Forelimb muscle (tissue), 1 donor: ENCODE measurements around the gene TXNRD2. TPM values are rescaled to one million over a fixed set of nuclear protein-coding genes. Genes with fewer than 3 reads are reported as not detected.

Experiments
- DNase-seq: peaks from one replicate; pipeline ENCODE4 v3.0.0-alpha.2; 2013; ENCODE audit warnings: low read depth
- polyA plus RNA-seq: library from polyadenylated mRNA; unstranded; fragments of 120-200 nt; gene quantifications from one replicate; pipeline ENCODE4 v1.2.1, GENCODE V29; 2013; ENCODE audit not compliant: insufficient read length

TXNRD2 gene
- polyA plus RNA-seq, 1 donor, result 19.1 TPM

DNA sequence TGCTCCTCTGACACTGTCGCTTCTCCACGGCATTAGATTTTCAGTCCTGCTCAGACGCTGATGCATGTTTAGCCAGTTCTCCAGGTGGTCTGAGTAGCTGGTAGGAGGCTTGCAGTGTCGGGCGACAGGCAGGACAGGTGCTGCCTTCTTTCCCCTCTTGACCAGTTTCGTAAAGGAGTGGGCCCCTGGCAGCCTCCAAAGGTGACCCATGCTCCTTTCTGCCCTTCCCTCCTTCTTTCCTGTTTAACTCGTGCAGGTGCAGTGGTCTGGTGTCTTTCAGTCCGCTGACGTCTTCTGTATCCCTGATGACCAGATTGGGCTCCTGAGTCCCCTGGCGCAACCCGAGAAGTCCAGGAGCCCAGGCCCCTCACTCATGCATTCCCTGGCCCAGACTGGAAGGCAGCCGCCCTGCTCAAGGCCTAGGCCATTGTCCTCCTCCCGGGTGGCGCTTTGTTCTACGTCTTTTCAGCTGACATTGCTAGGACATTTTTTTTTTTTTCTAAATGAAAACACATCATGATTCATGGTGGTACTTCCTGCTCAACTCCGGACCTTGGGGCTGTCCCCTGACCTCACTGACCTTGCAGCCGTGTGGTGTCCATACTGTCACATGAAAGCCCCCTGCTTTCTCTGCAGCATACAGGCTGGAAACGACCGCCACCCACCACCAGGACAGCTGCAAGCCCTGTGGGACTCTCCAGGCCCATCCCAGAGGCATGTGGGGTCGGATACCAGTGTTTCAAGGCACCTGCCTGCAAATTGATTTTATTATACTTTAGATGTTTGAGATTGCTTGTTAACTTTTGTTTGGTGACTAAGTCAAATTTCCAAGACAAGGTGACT is 25.5 kb upstream of the TXNRD2 start:
- DNase-seq, result no peak

DNA sequence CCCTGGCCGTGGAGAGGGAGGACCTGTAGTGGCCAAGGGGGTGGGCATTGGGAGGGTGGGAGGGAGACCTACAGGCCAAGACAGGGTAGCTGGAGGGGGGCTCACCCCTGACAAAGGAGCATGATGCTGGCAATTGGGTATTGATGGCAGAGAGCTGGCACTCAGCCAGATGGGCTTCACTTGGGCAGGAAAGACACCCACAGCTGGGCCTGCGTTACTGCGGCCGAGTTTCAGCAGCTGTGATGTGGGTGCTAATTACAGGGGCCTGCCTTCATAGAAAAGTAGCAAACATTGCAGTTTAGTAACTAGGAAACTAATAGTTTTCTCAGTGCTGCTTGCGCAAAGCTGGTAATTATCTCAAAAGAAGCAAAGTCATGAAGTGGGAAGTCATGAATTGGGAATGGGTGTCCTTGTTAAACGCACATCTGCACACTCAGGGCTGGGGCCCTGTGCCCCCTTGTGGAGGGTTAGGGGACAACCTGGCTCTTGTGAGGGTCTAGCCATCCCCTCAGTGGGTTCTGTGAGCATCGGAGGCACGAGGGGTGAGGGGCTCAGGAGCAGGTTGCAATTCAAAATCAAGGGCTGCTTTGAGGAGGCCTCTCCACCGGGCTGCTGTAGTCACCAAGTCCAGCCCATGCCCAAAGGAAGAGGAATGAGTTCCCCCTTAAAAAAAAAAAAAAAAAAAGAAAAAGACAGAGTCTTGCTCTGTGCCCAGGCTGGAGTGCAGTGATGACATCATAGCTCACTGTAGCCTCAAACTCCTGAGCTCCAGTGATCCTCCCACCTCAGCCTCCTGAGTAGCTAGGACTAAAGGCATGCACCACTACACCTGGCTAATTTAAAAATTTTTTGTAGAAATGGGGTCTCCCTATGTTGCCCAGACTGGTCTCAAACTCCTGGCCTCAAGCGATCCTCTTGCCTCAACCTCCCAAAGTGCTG is 24.4 kb upstream of the TXNRD2 start:
- no peak for DNase-seq

DNA sequence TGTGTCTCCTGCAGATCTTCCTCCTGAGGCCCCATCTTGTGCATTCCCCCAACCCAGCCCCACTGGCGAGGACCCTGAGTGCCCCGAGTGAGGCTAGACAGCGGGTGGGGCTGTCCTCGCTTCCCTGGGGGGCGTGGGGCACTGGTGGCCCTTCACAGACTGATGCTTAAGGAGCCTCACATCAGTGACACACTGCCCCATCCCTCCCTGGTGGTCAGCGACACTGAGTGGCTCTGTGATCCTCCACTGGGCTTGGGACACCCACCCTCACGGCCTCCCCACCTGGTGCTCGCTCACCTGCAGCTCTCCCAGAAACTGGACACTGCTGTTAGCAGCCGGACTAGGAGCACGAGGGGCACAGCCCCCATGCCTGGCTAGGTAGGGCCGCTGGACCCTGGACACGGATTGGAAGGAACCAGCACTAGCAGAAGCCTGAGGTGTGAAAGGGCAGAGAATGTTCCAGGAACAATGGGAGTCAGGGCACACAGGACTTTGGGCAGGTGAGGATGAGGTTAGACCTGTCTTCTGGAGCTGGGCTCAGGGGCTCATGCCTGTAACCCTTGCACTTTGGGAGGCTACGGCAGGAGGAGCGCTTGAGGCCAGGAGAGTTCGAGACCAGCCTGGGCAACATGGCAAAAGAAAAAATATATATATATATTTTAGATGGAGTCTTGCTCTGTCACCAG is 23.2 kb upstream of the TXNRD2 start:
- no peak for DNase-seq

DNA sequence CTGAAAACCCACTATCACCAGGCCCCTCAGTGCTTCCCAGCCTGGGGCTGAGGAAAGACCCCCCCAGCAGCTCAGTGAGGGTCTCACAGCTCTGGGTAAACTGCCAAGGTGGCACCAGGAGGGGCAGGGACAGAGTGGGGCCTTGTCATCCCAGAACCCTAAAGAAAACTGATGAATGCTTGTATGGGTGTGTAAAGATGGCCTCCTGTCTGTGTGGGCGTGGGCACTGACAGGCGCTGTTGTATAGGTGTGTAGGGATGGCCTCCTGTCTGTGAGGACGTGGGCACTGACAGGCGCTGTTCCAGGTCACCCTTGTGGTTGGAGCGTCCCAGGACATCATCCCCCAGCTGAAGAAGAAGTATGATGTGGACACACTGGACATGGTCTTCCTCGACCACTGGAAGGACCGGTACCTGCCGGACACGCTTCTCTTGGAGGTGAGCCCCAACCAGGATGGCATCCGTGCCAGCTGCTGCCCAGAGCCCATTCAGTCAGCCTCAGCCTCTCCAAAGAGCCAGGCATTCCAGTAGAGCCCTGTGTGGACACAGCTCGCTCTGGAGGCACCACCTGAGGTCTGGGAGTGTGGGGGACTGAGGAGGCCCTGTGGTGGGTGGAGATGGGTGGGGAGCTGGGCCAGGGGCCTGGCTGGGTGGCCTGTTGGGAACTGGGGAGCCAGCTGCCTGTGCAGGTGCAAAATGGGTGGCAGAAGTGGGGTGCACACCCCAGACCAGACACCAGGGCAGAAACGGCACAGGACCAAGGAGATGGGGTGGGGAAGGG is 22.4 kb upstream of the TXNRD2 start:
- DNase-seq, result no peak

DNA sequence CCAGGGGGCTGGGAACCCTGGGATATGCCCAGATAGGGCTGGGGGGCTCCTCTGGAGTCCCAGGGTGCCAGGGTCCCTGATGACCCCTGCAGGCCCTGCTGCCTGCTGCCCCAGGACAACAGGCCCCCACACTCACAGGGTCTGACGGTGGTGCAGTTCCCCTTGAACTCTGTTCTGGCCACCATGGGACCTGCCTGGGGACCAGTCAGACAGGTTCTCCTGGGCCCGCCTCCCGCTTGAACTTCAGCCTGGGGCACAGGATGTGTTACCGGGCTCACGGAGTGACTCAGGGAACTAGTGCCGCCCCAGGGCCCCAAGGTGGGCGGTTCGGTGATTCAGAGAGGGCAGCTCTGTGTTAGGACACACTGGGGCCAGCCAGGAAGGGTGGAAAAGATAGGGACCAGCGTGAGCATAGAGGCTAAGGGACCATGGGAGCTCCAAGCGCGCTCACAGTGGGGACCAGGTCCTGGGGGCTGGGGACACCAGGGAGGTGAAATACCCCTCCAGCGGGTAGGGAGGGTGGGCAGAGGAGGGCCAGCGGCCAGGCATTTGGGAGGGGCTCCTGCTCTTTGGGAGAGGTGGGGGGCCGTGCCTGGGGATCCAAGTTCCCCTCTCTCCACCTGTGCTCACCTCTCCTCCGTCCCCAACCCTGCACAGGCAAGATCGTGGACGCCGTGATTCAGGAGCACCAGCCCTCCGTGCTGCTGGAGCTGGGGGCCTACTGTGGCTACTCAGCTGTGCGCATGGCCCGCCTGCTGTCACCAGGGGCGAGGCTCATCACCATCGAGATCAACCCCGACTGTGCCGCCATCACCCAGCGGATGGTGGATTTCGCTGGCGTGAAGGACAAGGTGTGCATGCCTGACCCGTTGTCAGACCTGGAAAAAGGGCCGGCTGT is 21.5 kb upstream of the TXNRD2 start:
- DNase-seq, result no peak

DNA sequence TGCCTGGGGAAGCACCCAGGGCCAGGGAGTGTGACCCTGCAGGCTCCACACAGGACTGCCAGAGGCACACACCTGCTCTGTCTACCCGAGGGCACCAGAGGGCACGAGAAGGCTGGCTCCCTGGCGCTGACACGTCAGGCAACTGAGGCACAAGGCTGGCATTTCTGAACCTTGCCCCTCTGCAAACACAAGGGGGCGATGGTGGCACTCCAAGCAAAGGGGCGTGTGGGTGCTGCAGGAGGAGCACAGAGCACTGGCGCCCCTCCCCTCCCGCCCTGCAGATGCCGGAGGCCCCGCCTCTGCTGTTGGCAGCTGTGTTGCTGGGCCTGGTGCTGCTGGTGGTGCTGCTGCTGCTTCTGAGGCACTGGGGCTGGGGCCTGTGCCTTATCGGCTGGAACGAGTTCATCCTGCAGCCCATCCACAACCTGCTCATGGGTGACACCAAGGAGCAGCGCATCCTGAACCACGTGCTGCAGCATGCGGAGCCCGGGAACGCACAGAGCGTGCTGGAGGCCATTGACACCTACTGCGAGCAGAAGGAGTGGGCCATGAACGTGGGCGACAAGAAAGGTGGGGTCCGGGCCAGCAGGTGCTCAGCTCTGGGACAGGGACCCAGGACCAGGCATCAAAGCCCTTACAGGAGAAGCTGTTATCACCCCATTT is 20.8 kb upstream of the TXNRD2 start:
- no peak for DNase-seq

DNA sequence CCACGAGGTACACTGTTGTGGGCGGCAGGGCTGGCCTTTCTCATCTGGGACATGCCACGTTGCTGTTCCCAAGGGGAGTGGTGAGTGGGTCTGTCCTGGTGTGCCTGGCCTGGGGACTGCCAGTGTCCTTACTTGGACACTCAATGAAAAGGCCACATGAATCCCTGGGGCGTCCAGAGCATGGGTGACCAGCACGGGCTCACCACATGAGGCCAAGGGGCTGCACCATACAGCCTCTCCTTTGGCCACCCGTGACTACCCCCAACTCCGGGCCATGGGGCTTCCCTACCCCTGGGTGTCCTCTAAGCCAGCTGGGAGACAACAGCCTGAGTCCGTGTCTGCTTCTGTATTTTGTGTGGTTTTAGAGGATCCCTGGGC is 20.2 kb upstream of the TXNRD2 start:
- no peak for DNase-seq

DNA sequence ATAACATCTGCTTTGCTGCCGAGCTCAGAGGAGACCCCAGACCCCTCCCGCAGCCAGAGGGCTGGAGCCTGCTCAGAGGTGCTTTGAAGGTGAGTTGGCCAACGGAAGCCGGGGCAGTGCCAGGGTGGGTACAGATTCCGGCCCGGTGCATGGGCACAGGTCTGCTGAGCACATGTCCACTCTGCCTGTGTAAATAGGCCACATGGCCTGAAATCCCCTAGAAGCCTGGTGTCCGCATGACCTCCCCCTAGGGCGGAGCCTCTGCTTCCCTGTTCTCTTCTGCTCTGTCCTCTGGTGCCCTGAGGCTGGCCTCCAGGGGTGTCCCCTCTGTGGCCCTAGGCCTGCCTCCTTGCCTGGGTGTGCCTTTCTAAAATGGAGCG is 19.6 kb upstream of the TXNRD2 start:
- no peak for DNase-seq

DNA sequence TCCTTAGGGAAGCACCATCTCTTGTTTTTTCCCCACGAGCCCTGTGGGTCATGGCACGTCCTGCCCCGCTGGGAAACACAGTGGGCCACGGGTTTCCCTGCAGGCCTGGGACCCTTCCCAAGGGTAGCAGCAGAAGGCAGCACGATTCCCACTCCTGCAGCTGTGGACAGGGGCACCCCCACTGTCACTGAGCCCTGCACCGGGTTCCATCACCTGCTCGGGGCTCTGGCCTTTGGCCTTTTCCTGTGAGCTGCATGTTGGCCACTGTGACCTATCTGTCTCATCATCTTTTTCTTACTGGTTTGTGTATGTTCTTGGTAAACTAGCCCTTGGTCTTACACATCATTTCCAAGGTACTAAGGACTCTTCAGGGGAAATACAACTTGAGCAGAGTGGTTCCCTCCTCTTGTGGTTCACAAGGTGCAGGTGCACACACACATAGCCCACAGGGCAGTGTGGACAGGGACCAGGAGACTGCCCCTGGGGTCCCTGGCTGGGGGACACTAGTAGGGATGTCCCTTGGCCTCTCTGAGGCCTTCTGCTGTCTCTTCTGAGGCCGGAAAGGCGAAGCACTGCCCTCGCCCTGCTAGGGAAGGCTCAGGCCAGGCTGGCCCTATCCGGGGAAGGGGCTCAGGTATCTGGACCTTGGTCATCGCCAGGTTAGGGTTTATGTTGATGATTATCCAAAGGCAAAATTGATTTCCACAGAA is 19.0 kb upstream of the TXNRD2 start:
- DNase-seq, result no peak

DNA sequence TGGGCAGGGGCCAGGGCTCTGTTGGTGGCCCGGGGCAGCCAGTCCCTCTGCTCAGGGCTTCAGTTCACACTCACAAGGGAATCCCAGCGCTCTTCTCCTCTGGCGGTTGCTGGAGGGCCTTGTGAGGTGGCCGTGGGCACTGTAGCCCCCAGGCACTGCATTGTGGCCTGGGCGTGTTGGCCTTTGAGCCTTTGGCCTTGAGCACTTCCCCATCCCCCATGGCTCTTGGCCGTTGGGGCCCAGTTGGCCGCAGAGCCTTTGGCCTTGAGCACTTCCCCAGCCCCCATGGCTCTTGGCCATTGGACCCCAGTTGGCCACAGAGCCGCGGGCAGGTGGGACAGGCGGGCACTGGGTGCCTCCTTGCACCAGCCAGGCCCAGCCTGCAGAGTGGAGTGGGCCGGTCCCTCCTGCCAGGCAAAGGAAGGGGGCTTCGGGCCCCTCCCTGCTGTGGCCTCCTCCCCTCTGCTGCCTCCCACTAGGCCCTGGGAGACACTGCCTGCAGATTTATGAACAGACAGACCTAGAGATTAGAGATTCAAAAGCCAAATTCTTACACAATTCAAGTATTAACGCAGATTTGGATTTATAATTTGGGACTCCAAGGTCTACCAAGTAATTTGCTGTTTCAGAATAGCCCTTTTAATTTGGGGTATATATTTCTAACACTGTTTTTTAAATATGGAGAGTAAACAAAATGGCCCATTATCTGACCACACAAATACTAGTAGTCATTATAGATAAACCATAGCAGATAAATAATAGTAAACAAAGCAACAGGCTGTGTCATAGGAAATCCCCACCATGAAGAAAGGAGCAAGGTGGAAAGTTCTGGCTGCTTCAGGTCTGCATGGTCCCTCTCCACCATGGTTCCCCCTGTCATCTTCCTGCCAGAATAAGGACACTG is 18.2 kb upstream of the TXNRD2 start:
- DNase-seq, result no peak

DNA sequence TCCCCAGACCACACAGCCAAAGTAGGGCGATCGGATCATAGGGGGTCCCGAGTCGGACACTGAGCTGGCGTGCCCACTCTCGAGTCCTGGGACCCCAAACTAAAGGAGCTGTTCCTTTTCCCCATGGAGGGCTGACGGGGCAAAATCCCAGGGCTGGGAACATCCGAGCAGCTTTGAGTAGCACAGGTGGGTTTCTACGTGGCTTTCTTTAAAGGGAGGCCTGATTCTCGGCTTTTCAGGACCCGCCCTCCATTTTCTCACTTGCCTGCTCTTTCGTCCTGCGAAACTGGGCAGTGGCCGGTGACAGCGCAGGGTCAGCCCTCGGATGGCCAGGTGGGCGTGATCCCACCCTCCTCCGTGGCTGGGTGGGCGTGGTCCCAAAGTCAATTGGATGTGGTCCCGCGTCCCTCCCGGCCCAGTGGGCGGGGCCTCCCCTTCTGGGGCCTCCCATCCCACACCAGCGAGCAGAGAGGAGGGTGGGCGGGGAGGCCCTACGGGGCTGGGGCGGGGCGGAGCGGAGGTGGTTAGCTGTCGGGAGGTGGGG is 17.5 kb upstream of the TXNRD2 start:
- DNase-seq, result peak; percentile 45

DNA sequence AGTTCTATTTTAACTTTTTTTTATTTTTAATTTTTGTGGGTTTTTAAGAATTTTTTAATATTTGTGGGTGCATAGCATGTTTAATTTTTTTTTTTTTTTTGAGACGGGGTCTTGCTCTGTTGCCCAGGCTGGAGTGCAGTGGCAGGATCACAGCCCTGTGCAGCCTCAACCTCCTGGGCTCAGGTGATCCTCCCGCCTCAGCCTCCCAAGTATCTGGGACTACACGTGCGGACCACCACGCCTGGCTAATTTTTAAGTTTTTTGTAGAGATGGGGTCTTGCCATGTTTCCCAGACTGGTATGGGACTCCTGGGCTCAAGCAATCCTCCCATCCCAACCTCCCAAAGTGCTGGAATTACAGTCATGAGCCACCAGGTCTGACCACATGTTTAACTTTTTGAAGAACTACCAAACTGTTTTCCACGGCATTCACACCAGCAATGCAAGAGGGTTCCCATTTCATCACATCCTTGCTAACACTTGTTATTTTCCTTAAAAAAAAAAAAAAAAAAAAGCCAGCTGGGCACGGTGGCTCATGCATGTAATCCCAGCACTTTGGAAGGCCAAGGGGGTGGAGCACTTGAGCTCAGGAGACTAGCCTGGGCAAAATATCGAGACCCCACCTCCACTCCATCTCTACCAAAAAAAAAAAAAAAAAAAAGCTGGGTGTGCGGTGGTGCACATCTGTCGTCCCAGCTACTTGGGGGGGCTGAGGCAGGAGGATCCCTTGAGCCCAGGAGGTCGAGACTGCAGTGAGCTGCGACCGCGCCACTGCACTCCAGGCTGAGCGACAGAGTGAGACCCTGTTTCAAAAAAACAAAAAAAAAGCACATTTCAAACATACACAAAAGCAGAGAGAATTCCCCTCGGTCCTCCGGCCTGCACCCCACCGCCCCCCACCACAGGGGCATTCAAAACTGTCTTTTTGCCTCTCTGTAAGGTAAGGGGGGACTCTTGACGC is 16.7 kb upstream of the TXNRD2 start:
- DNase-seq, result no peak

DNA sequence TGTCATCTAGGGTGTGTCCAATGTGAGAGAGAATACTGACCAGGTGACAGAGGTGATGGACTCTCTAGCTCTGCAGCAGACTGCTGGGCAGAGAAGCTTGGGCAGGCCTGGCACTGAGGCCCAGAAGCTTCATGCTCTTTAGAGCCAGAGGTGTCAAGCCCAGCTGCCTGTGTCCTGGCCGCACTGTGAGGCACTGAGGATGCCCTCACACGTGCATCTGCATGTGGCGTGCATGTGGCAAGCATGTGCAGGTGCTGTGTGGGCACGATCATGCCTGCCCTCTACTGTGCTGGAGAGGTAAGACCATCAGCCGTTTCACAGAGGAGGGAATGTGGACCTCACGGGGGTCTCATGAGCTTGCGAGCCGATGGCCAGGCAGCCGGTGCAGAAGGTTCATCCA is 15.8 kb upstream of the TXNRD2 start:
- DNase-seq, result no peak

DNA sequence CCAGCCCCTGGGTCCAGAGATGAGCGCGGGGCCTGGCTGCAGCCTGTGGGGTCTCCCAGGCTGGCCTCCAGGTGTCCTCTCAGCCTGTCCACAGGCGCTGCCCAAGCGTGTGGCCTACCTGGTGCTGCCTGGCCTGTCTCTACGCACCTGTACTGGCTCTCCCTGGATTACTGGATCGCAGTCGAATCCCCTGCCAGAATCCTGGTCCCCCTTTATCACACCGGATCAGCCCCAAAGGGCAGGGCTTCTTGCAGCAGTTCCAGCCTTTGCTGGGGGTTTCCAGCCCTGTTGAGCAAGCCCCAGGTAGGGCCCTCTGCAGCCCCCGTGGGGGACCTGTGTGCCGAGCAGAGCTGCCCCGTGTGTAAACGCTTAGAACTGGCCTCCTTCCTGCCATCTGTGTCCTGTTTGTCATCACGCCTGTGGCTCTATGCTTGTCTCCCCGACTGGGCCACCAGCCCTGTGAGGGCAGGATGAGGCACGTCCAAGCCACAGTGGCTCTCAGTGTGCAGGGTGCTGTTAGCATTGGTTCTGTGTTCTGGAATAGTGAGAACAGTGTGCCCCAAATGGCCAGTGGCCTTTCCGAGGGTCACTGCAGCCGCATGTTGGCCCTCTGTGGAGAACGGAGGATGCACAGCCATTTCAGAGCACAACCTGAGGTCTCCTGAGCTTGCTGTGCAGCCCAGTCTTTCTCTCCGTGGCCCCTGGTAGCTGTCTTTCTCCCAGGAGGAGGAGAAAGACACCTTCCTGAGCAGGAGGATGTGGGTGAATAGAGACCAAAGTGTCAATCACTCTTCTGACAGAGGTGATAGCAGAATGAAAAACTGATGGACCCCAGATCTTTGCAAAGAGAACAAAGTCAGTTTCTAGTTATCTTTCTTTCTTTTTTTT is 13.9 kb upstream of the TXNRD2 start:
- DNase-seq, result no peak

DNA sequence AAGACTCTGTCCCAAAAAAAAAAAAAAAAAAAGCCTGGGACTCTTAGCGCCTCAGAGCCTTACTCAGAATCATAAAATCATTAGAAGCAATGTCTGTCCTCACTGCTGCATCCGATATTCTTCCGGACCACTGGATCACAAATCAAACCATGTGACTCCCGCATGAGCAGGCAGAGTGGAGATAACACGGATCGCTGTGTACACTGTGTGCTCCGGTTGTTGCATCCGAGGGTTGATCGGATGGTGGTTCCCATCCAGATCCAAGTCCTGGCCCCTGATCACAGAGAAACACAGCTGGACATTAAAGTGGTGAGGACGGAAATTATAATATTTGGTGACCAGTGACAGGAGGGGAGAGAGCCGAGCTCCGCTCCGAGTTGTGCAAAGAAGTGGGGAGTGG is 9.7 kb upstream of the TXNRD2 start:
- DNase-seq, result no peak
